Measurements from ENCODE around the gene BTAF1. TPM values are rescaled to one million over a fixed set of nuclear protein-coding genes. Genes with fewer than 3 reads are reported as not detected.
"Not testable (repeated sequence)": the region's sequence is repeated elsewhere in the genome, so short reads cannot be mapped to it uniquely, and the experiment has no call there.

Gene BTAF1
- total RNA-seq, 1 experiment from 2014 or later: 42.5 TPM

GRCh38 chr10:91894261-91894685, 29.3 kb upstream of the BTAF1 start:
- H3K4me3 ChIP-seq (replicated peaks in 1 of 2; ENCODE audit: low read depth in 1 of 2, low read length in 2 of 2); H3K4me2 ChIP-seq (ENCODE audit: low read length); H3K9ac ChIP-seq (ENCODE audit: low read length); H3K4me1 ChIP-seq (ENCODE audit: control insufficient read depth in 1 of 2, insufficient read depth in 2 of 2, low read length in 2 of 2); H4K20me1 ChIP-seq (ENCODE audit: insufficient read depth); RAD21 ChIA-PET (ENCODE audit: low non-redundant PET in 1 of 2, low total read pairs in 2 of 2, uncharacterized antibody in 2 of 2, unreplicated experiment in 2 of 2); DNase-seq (ENCODE audit: low read depth, low spot score); H3K9me2 ChIP-seq (ENCODE audit: insufficient read depth); CTCF ChIA-PET; BruUV-seq (replicated peaks); H3K9me3 ChIP-seq (ENCODE audit: control insufficient read depth in 1 of 2, insufficient read depth in 1 of 2, low read depth in 1 of 2, low read length in 2 of 2); POLR2A ChIA-PET; intact Hi-C loops (cut with micrococcal nuclease); H3K27ac ChIP-seq (ENCODE audit: low read depth, low read length); H3K27me3 ChIP-seq (ENCODE audit: insufficient read depth, low read length); ATAC-seq; H3K36me3 ChIP-seq (ENCODE audit: control insufficient read depth in 1 of 2, insufficient read depth in 2 of 2, low read length in 2 of 2); H3K79me2 ChIP-seq (ENCODE audit: insufficient read depth, low read length); H2AFZ ChIP-seq (ENCODE audit: low read depth, low read length, poor library complexity, severe bottlenecking): not testable (repeated sequence)

- CTCF ChIA-PET: no interaction called here
- H3K36me3 ChIP-seq (ENCODE audit: control insufficient read depth in 1 of 2, insufficient read depth in 2 of 2, low read length in 2 of 2): no peaks in the 10 kb centered on the region
- no peak for TF ChIP-seq ATF3 (IDR thresholded peaks at IDR 0.05)
- no peak for TF ChIP-seq CBX3 (IDR thresholded peaks at IDR 0.05; ENCODE audit: low read depth)
- TF ChIP-seq ZBTB33 (IDR thresholded peaks at IDR 0.05; ENCODE audit: extremely low read depth, insufficient replicate concordance, low read length): no peak
- no peak for TF ChIP-seq SIN3A (IDR thresholded peaks at IDR 0.05; ENCODE audit: low read depth)
- TF ChIP-seq CTCF (IDR thresholded peaks at IDR 0.05 in 2 of 3, conservative IDR thresholded peaks at IDR 0.05 in 1 of 3; ENCODE audit: borderline replicate concordance in 1 of 3, insufficient read depth in 1 of 3, low read depth in 2 of 3, low read length in 2 of 3): no peak
- no peak for TF ChIP-seq POLR2AphosphoS5 (IDR thresholded peaks at IDR 0.05; ENCODE audit: low read depth, low read length)
- TF ChIP-seq POLR2A (IDR thresholded peaks at IDR 0.05; ENCODE audit: borderline replicate concordance, extremely low read depth, insufficient read depth, insufficient read length): no peak
- no peak for TF ChIP-seq EZH2 (IDR thresholded peaks at IDR 0.05)
- no peak for TF ChIP-seq YY1 (IDR thresholded peaks at IDR 0.05; ENCODE audit: extremely low read depth, insufficient replicate concordance, low read depth, low read length)
- TF ChIP-seq CEBPB (IDR thresholded peaks at IDR 0.05; ENCODE audit: low read depth): no peak
- TF ChIP-seq MAX (IDR thresholded peaks at IDR 0.05): no peak
- TF ChIP-seq FOSL1 (IDR thresholded peaks at IDR 0.05; ENCODE audit: low read depth): no peak
Measured at GRCh38 chr10:91896212-91896756, 27.3 kb upstream of the BTAF1 start.

More at GRCh38 chr10:91896212-91896756, 27.3 kb upstream of the BTAF1 start:
- POLR2A ChIA-PET: no interaction called here
- Histone ChIP-seq H3K4me1 (ENCODE audit: control insufficient read depth in 1 of 2, insufficient read depth in 2 of 2, low read length in 2 of 2) (peaks cover 5 to 7% of the 10 kb centered on the region in 2 experiments; a peak in 3 of 4 replicates), H3K4me3 (replicated peaks in 1 of 2; ENCODE audit: low read depth in 1 of 2, low read length in 2 of 2) (no peak overlapping the region), H3K27me3 (ENCODE audit: insufficient read depth, low read length) (no peaks in the 10 kb centered on the region), H2AFZ (ENCODE audit: low read depth, low read length, poor library complexity, severe bottlenecking) (no peak overlapping the region), H3K9me2 (ENCODE audit: insufficient read depth) (no peaks in the 10 kb centered on the region), H4K20me1 (ENCODE audit: insufficient read depth) (no peaks in the 10 kb centered on the region), H3K79me2 (ENCODE audit: insufficient read depth, low read length) (no peaks in the 10 kb centered on the region), H3K27ac (ENCODE audit: low read depth, low read length) (no peak overlapping the region), H3K4me2 (ENCODE audit: low read length) (no peak overlapping the region), H3K9ac (ENCODE audit: low read length) (no peak overlapping the region), H3K9me3 (ENCODE audit: control insufficient read depth in 1 of 2, insufficient read depth in 1 of 2, low read depth in 1 of 2, low read length in 2 of 2) (no peaks in the 10 kb centered on the region)
- intact Hi-C loops (cut with micrococcal nuclease): no loop called here
- BruUV-seq (replicated peaks): no TSS peak
- DNase-seq (ENCODE audit: low read depth, low spot score) (no peak), ATAC-seq (no peak)
- RAD21 ChIA-PET (ENCODE audit: low non-redundant PET in 1 of 2, low total read pairs in 2 of 2, uncharacterized antibody in 2 of 2, unreplicated experiment in 2 of 2): no interaction called here
